HL-60 (cell line): ENCODE measurements around the gene CELF2.

ENCODE experiments used
- CTCF ChIP-seq: IDR thresholded peaks from one replicate; pipeline ENCODE4 v1.5.1; 2011; ENCODE audit warnings: low read length, control low read depth, inconsistent platforms; ENCODE audit not compliant: insufficient read depth
- GABPA ChIP-seq: IDR thresholded peaks from 2 replicates; pipeline ENCODE4 v1.6.1; 2012; ENCODE audit warnings: low read depth
- POLR2AphosphoS5 ChIP-seq: IDR thresholded peaks from 2 replicates; pipeline ENCODE4 v1.6.1; 2012; ENCODE audit warnings: low read depth
- REST ChIP-seq: IDR thresholded peaks from 2 replicates; pipeline ENCODE4 v1.6.1; 2012; ENCODE audit warnings: low read depth; ENCODE audit not compliant: insufficient replicate concordance

- TF ChIP-seq CTCF (no peak), POLR2AphosphoS5 (no peak), GABPA (no peak), REST (no peak)
These were observed 103.0 kb downstream of the CELF2 start for GRCh38 chr10:11120711-11121110.
